ENCODE data around the gene NGRN. TPM values are rescaled to one million over a fixed set of nuclear protein-coding genes. Genes with fewer than 3 reads are reported as not detected.

Gene NGRN
- polyA plus RNA-seq, 1 of the 3 experiments (the other 2 are of a cell fraction): 48.2 TPM

- Histone ChIP-seq H3K36me3 (replicated peaks in 1 of 2; ENCODE audit: control insufficient read depth in 1 of 2, insufficient read depth in 2 of 2, low read length in 1 of 2) (no peaks in the 10 kb centered on the region), H3K79me2 (ENCODE audit: insufficient read depth) (no peaks in the 10 kb centered on the region), H3K9me3 (no peaks in the 10 kb centered on the region), H3K4me3 (ENCODE audit: low read depth in 2 of 2, low read length in 1 of 2) (no peak overlapping the region), H3K27ac (ENCODE audit: low read depth in 2 of 2, low read length in 1 of 2) (no peak overlapping the region), H3K9me2 (no peaks in the 10 kb centered on the region), H3K27me3 (ENCODE audit: insufficient read depth) (no peaks in the 10 kb centered on the region), H2AFZ (ENCODE audit: low read depth) (no peak overlapping the region), H3F3A (replicated peaks; ENCODE audit: insufficient read depth) (no peaks in the 10 kb centered on the region), H3K4me1 (ENCODE audit: control insufficient read depth in 1 of 2, insufficient read depth in 2 of 2, low read depth in 1 of 2, low read length in 1 of 2) (peaks cover 0 to under 1% of the 10 kb centered on the region in 2 experiments; a peak in 1 of 4 replicates), H4K20me1 (ENCODE audit: insufficient read depth) (no peaks in the 10 kb centered on the region), H3K9ac (no peak overlapping the region), H3K4me2 (no peak overlapping the region)
- CTCF ChIA-PET: interaction anchor here (1.4 to 6.1 kb wide), 3 partner anchors 13 to 175 kb away, joined by 6 to 41 read pairs (median 15); no protein-coding TSS in a partner anchor
- TF ChIP-seq MXI1 (IDR thresholded peaks at IDR 0.05; ENCODE audit: low read depth, low read length): no peak
- no peak for TF ChIP-seq MEF2A (IDR thresholded peaks at IDR 0.05; ENCODE audit: borderline replicate concordance, low read depth)
- TF ChIP-seq NRF1 (IDR thresholded peaks at IDR 0.05; ENCODE audit: low read depth, low read length): no peak
- no peak for TF ChIP-seq CTCF (IDR thresholded peaks at IDR 0.05)
- TF ChIP-seq SMC3 (IDR thresholded peaks at IDR 0.05; ENCODE audit: low read depth, low read length): no peak
- no peak for TF ChIP-seq ELF1 (IDR thresholded peaks at IDR 0.05)
- no peak for TF ChIP-seq SIN3A (IDR thresholded peaks at IDR 0.05; ENCODE audit: borderline replicate concordance, low read depth, low read length)
- POLR2A ChIA-PET: no interaction called here
- no peak for DNase-seq
- WGBS (ENCODE audit: low lambda C conversion rate): 75% methylated on average over 6 of the region's 6 CpGs
These were observed 41.1 kb downstream of the NGRN start for GRCh38 chr15:90306560-90306959.

DNA sequence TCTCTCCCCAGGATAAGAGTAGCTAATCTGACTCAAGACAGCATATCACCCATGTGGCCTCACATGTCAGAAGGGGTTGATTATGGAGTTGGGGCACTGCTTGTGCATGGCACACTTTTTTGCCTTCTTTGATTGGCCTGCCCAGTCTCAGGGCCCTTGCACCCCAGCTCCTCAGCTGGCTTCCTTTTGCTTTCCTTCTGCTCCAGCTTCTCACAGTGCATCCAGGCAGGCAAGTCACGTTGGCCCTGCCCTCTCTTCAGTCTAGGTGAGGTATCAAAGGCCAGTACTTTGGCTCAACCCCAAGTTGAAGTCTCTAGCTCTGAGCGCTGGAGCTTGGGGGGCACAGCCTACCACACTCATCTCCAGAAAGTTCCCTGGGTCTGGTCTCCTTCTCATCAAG is 42.2 kb downstream of the NGRN start:
- no peak for TF ChIP-seq RXRA (IDR thresholded peaks at IDR 0.05; ENCODE audit: borderline replicate concordance, low read depth)
- no peak for TF ChIP-seq ELF1 (IDR thresholded peaks at IDR 0.05)
- no peak for TF ChIP-seq REST (IDR thresholded peaks at IDR 0.05; ENCODE audit: low read depth, low read length)
- TF ChIP-seq NFIC (IDR thresholded peaks at IDR 0.05; ENCODE audit: borderline replicate concordance): no peak
- TF ChIP-seq, protein P1, sequence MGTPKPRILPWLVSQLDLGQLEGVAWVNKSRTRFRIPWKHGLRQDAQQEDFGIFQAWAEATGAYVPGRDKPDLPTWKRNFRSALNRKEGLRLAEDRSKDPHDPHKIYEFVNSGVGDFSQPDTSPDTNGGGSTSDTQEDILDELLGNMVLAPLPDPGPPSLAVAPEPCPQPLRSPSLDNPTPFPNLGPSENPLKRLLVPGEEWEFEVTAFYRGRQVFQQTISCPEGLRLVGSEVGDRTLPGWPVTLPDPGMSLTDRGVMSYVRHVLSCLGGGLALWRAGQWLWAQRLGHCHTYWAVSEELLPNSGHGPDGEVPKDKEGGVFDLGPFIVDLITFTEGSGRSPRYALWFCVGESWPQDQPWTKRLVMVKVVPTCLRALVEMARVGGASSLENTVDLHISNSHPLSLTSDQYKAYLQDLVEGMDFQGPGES (IDR thresholded peaks at IDR 0.05; ENCODE audit: low read depth, low read length): no peak
- TF ChIP-seq, protein P2, sequence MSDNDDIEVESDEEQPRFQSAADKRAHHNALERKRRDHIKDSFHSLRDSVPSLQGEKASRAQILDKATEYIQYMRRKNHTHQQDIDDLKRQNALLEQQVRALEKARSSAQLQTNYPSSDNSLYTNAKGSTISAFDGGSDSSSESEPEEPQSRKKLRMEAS (IDR thresholded peaks at IDR 0.05; ENCODE audit: low read depth): no peak
- POLR2A ChIA-PET: no interaction called here
- DNase-seq: no peak
- CTCF ChIA-PET: interaction anchor here (0.6 to 6.1 kb wide), 3 partner anchors 12 to 230 kb away, joined by 3 to 41 read pairs (median 15); no protein-coding TSS in a partner anchor
- H4K20me1 ChIP-seq (ENCODE audit: insufficient read depth): no peaks in the 10 kb centered on the region
- no peak overlapping the region for H2AFZ ChIP-seq (ENCODE audit: low read depth)
- no peaks in the 10 kb centered on the region for H3K4me1 ChIP-seq (ENCODE audit: control insufficient read depth in 1 of 2, insufficient read depth in 2 of 2, low read depth in 1 of 2, low read length in 1 of 2)
- H3F3A ChIP-seq (replicated peaks; ENCODE audit: insufficient read depth): no peaks in the 10 kb centered on the region
- no peak overlapping the region for H3K4me3 ChIP-seq (ENCODE audit: low read depth in 2 of 2, low read length in 1 of 2)
- no peak overlapping the region for H3K9ac ChIP-seq
- no peak overlapping the region for H3K27ac ChIP-seq (ENCODE audit: low read depth in 2 of 2, low read length in 1 of 2)
- 71% methylated on average over 2 of the region's 2 CpGs for WGBS (ENCODE audit: low lambda C conversion rate)
- no peaks in the 10 kb centered on the region for H3K9me2 ChIP-seq
- H3K36me3 ChIP-seq (replicated peaks in 1 of 2; ENCODE audit: control insufficient read depth in 1 of 2, insufficient read depth in 2 of 2, low read length in 1 of 2): no peaks in the 10 kb centered on the region
- H3K9me3 ChIP-seq: no peaks in the 10 kb centered on the region
- no peaks in the 10 kb centered on the region for H3K79me2 ChIP-seq (ENCODE audit: insufficient read depth)
- no peak overlapping the region for H3K4me2 ChIP-seq
- no peaks in the 10 kb centered on the region for H3K27me3 ChIP-seq (ENCODE audit: insufficient read depth)
